CD4-positive, alpha-beta T cell treated with Interleukin-17A for 1 hour (primary cell): ENCODE data around the gene PHEX.

ENCODE experiments used
- DNase-seq: peaks from one replicate; pipeline ENCODE4 v3.0.0-alpha.2; 2020

The PHEX gene

DNA sequence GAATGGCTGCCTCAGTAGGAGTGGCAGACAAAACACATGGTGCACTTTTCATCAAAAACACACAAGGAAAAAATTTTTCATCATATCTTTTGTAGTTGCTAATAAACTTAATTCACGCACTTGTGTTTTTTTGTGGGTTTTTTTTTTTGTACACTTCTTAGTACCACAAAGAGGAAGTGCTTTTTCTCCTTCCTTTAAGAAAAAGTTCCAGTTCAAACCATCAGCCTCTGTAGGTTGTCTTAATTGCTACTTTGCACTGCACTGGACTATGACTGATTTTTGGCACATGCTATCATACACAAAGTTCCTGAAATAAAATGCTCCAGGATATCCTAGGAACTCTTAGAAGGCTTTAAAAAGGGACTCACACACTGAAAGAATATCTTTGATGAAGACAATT is at the start of gene PHEX:
Gene PHEX (plus strand): TSS at position 242 of the 400 bp plus-strand sequence. CDS start 681 bp downstream, outside the sequence.
- no peak for DNase-seq

GRCh38 chrX:21985332-21985777 is 46.8 kb upstream of the PHEX start:
- peak; percentile 81 for DNase-seq

DNA sequence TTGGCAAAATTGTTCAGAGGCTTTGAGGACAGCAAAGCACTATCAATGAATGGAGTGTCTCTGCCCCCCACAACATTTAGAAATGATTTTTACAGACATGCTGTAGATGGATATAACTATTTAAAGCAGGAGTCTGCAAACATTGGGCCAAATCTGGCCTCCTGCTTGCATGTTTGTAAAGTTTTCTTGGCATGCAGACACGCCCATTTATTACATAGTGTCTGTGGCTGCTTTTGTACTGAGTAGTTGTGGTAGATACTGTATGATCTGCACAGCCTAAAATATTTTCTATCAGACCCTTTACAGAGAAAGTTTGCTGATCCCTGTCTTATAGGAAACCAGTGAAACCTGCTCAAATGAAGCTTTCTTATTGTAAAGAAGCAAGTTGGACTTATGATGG is 45.5 kb upstream of the PHEX start:
- no peak for DNase-seq

DNA sequence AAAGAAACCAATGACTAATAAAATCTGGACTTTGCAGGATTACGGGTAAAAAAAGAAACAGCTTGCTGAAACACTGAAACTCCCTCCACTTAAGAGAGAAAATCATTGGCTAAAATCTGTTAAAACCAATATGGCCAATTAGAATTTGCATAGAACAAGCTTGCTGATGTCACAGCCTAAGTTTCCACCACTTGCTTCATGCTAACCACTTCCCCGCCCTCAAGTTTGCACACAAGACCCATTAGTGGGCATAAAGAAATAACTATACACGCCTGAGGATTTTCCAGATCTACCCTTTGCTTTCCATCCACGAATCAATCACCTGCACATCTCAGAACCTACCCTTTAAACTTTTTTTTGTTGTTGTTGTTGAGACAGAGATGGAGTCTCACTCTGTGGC is 42.7 kb upstream of the PHEX start:
- DNase-seq: no peak

- DNase-seq: no peak
Observed at GRCh38 chrX:21990832-21991231, 41.3 kb upstream of the PHEX start.

DNA sequence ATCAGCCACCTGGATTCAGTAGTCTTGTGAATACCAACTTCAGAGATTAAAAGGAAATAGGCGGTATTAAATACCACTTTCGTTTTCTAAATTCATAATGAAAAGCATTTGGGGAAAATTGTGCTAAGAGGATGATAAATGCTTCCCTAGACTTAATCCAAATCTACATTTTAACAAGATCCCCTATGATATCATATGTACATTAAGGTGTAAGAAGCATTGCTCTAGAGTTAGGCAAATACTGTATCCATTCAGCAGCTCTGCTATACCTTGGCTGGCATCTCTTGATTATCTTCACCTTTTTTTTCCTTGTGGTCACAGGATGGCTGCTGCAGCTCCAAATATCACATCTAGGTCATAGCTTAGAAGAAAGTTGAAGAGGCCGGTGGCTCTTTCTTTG is 40.6 kb upstream of the PHEX start:
- no peak for DNase-seq

DNA sequence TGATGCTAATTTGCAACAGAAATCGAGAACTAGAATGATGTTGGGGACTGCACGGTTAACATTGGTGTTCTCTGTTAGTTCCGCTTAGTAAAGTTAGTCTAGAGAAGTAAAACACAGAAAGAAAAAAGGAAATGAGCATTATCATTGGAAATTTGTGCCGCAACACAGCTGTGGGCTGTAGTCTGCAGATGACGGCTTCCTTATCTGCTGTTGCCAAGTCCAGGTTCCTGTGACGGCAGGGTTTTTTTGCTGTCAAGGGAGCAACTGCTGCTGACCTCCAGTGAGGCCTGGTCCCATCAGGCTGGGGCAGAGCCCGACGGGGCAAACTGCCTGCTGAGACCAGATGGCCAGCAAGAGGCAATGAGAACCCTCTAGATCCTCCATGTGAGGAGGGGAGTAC is 38.9 kb upstream of the PHEX start:
- DNase-seq: no peak

DNA sequence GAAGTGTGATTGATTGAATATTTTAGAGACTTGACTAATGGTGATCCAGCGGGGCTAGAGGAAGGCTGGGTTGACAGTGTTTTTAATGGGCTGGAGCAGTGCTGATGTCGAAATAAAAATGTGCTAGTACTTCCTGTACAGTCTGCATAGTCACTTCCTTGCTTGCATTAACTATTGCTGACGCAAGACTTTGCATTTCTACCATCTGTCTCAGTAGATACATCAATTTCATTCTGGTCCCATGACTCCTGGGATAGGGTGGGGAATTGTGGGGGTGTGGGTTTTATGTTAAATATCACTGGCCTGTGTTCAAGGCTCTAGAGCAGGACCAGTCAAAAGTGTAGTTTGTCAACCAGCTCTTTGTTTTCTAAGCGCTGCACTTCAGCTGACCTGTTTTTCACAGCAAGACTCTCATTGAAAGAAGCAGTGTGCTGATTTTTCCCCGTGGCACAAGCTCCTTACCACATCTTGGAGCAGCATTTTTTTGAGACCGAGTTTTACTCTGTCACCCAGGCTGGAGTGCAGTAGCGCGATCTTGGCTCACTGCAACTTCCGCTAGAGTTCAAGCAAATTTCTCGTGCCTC is 35.2 kb upstream of the PHEX start:
- DNase-seq: no peak

DNA sequence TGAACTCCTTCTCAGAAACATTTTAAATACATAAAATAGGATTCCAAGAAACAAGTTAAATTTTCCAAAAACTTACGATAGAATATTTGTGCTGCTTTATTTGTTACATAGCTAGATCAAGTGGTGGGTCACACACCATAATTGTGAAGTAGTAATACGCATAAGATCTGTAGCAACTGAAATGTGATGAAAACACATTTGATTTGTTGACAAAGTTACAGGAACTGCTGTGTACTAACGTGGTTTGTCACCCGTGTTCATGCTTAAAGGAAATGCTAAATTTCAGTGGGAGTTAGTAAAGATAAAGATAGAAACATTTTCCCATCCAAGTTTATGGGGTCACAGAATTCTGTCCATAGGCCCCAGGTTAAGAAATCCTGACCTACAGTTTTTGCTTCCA is 34.1 kb upstream of the PHEX start:
- no peak for DNase-seq

DNA sequence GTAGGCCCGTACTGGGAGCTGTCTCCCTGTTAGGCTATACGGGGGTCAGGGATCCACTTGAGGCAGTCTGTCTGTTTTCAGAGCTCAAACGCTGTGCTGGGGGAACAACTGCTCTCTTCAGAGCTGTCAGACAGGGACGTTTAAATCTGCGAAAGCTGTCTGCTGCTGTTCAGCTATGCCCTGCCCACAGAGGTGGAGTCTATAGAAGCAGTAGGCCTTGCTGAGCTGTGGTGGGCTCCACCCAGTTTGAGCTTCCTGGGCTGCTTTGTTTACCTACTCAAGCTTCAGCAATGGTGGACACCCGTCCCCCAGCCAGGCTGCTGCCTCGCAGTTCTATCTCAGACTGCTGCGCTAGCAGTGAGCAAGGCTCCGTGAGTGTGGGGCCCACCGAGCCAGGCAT is 27.3 kb upstream of the PHEX start:
- no peak for DNase-seq

GRCh38 chrX:22012051-22012450 is 20.1 kb upstream of the PHEX start:
- DNase-seq: no peak

DNA sequence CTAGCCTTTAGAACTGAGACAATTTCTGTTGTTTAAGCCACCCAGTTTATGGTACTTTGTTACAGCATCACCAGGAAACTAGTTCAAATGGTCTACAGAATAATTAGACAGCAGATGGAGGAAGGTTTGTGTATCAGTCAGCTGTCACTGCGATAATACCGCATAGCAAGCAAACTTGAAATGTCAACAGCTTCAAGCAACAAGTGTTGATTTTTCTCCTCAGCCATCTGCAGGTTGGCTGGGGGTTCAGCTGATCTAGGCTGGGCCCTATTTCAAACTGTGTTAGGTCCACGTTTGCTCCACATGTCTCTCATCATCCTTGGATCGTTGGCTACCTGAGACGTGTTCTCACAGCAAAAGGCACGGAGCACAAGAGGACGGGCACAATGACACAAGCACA is 19.2 kb upstream of the PHEX start:
- no peak for DNase-seq

GRCh38 chrX:22015139-22015750 is 16.9 kb upstream of the PHEX start:
- no peak for DNase-seq

GRCh38 chrX:22021751-22022324 is 10.3 kb upstream of the PHEX start:
- no peak for DNase-seq

GRCh38 chrX:22024577-22024976 is 7.5 kb upstream of the PHEX start:
- no peak for DNase-seq

DNA sequence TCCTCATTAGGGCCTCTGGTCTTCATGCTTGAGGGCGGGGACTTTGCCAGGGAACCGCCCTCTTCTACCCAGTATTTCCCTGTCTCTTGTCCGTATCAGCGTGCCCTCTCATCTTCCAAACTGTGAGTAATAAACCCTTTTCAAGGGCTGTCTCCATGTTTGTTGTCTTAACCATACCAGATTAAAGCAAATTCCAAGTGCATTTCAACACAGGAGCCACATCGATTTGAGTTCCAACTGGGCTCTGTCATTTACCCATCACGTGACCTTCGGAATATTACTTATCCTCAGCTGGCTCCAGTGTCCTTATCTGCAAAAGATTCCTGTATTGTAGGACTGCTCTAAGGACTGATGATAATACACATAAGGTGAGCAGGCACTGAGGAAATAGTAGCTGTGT is 6.4 kb upstream of the PHEX start:
- DNase-seq: no peak

- no peak for DNase-seq
Observed at GRCh38 chrX:22026731-22027130, 5.4 kb upstream of the PHEX start.

DNA sequence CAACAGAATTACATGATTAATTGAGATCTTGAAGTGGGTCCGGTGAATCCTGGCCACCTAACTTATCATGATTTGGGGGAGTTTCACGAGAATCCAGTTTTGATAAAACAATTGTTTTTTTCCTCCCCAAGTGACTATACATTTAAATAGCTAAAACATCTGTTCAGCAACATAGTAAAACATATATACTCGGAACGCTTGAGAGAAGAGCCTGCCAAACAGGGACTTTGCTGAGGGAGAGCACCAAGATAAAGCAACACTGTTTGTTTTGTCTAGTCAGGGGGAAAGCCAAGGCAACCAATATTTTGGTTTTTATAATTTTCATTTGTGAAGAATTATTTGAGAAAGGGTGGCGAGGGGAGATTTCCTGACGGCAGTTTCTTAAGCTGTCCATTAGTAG is 381 bp downstream of the PHEX start:
- DNase-seq: no peak

DNA sequence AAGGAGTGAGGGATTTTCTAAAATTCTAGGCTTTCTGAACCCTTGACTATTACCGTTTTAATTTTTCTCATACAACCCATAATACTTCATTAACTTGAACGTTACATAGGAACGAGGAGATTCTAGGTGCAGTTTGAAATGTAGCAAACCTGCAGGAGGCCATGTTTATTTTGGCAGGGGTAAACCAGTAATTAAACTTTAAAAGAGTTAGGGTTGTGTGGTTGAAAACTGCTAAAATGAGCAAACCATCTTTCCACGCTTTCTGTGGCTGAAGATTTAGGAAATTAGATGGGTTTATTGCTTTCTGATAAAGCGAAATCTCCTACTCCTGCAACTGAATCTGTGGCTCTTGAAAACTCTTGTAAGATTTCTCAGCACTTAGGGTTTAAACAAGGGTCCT is 1.7 kb downstream of the PHEX start:
- DNase-seq: no peak

DNA sequence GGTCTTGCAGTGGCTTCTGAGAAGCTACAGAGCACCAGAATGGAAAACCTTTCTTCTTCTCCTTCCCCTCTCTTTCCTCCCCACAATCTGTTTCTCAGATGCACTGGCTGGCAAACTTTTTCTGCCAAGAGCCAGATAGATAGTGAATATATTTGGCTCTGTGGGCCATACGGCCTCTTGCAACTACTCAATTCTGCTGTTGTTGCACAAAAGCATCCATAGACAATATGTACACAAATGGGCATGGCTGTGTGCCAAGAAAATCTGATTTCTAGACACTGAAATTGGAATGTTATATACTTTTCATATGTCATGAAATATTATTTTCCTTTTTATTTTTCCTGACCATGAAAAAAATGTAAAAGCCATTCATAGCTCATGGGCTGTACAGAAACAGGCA is 3.1 kb downstream of the PHEX start:
- no peak for DNase-seq

- DNase-seq: no peak
Observed at GRCh38 chrX:22037225-22037624, 5.1 kb downstream of the PHEX start.

- DNase-seq: peak; percentile 0
Observed at GRCh38 chrX:22037911-22038537, 5.9 kb downstream of the PHEX start.

DNA sequence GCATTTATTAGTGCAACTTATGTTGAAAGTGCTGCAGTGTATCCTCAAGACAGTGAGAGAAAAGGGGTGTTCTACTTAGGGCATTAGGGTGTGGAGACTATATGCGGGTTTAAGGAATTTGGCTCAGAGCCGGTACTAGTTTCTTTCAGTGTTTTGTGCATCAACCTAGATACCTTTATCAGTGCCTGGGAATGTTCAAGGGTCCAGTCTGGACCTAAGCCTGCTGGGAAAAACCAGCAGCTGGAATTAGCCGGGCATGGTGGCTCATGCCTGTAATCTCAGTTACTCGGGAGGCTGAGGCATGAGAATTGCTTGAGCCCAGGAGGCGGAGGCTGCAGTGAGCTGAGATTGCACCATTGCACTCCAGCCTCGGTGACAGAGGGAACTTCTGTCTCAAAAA is 7.4 kb downstream of the PHEX start:
- DNase-seq: no peak

- no peak for DNase-seq
Observed at GRCh38 chrX:22040184-22040583, 8.1 kb downstream of the PHEX start.
